Dendritic cell treated with granulocyte-macrophage colony-stimulating factor and Interleukin-4, amounts not matched to agents 40 ng/mL and 50 ng/mL, for 4 days (primary cell): ENCODE data around the gene IQSEC1.

Experiments used
- H3K27ac Mint-ChIP-seq: one replicate; pipeline ENCODE4 v1.8.0; 2022; ENCODE audit warnings: mild to moderate bottlenecking, mixed read lengths
- H3K27me3 Mint-ChIP-seq: one replicate; pipeline ENCODE4 v1.8.0; 2022; ENCODE audit warnings: mild to moderate bottlenecking, mixed read lengths
- H3K36me3 Mint-ChIP-seq: one replicate; pipeline ENCODE4 v1.8.0; 2022; ENCODE audit warnings: low read depth, mixed read lengths
- H3K4me1 Mint-ChIP-seq: one replicate; pipeline ENCODE4 v1.8.0; 2022; ENCODE audit warnings: low read depth, mixed read lengths
- H3K4me3 Mint-ChIP-seq: one replicate; pipeline ENCODE4 v1.8.0; 2022; ENCODE audit warnings: mild to moderate bottlenecking, moderate library complexity, mixed read lengths
- H3K9me3 Mint-ChIP-seq: one replicate; pipeline ENCODE4 v1.8.0; 2022; ENCODE audit warnings: mixed read lengths
- intact Hi-C: fragments of 100-400 bp; cut with micrococcal nuclease; formaldehyde crosslinking; loops from one replicate; pipeline ENCODE4 v1.15.0; 2022

IQSEC1 gene

GRCh38 chr3:12994357-12994606 lies 78.9 kb downstream of the IQSEC1 start:
- intact Hi-C loops = loop anchor here (5.0 kb wide), 1 partner anchor 37 kb away; no protein-coding TSS in a partner anchor
- H3K27ac Mint-ChIP-seq = peak overlapping the region; percentile 82

GRCh38 chr3:12993517-12994356 lies 79.5 kb downstream of the IQSEC1 start:
- intact Hi-C loops = loop anchor here (5.0 kb wide), 1 partner anchor 36 kb away; no protein-coding TSS in a partner anchor
- Mint-ChIP-seq H3K27ac (peak overlapping the region; percentile 82), H3K4me3 (peak overlapping the region; percentile 90), H3K9me3 (no peaks in the 10 kb centered on the region), H3K4me1 (peaks cover 73% of the 10 kb centered on the region), H3K27me3 (no peaks in the 10 kb centered on the region), H3K36me3 (peaks cover 65% of the 10 kb centered on the region)

More at GRCh38 chr3:12994357-12994606, 78.9 kb downstream of the IQSEC1 start:
- Mint-ChIP-seq H3K9me3 (no peaks in the 10 kb centered on the region), H3K27me3 (no peaks in the 10 kb centered on the region), H3K4me3 (peak overlapping the region; percentile 90), H3K4me1 (peaks cover 78% of the 10 kb centered on the region), H3K36me3 (peaks cover 69% of the 10 kb centered on the region)

- Mint-ChIP-seq H3K4me1 (peaks cover 64% of the 10 kb centered on the region), H3K4me3 (peak overlapping the region; percentile 65), H3K27me3 (no peaks in the 10 kb centered on the region), H3K27ac (no peak overlapping the region), H3K36me3 (peaks cover 56% of the 10 kb centered on the region), H3K9me3 (no peaks in the 10 kb centered on the region)
- intact Hi-C loops = loop anchor here (5.0 kb wide), 1 partner anchor 36 kb away; no protein-coding TSS in a partner anchor
These were observed 80.4 kb downstream of the IQSEC1 start for GRCh38 chr3:12992629-12993516.

GRCh38 chr3:12991861-12992281 lies 81.4 kb downstream of the IQSEC1 start:
- Mint-ChIP-seq H3K4me3 (no peak overlapping the region), H3K36me3 (peaks cover 61% of the 10 kb centered on the region), H3K9me3 (no peaks in the 10 kb centered on the region), H3K27me3 (no peaks in the 10 kb centered on the region), H3K27ac (no peak overlapping the region), H3K4me1 (peaks cover 66% of the 10 kb centered on the region)
- intact Hi-C loops = loop anchor here (5.0 kb wide), 1 partner anchor 35 kb away; no protein-coding TSS in a partner anchor

- H3K4me1 Mint-ChIP-seq = peaks cover 65% of the 10 kb centered on the region
- H3K27ac Mint-ChIP-seq = no peak overlapping the region
- H3K9me3 Mint-ChIP-seq = no peaks in the 10 kb centered on the region
- intact Hi-C loops = loop anchor here (5.0 kb wide), 1 partner anchor 34 kb away; no protein-coding TSS in a partner anchor
- no peaks in the 10 kb centered on the region for H3K27me3 Mint-ChIP-seq
- no peak overlapping the region for H3K4me3 Mint-ChIP-seq
- H3K36me3 Mint-ChIP-seq = peaks cover 61% of the 10 kb centered on the region
These were observed 81.8 kb downstream of the IQSEC1 start for GRCh38 chr3:12991481-12991837.

GRCh38 chr3:12990781-12991480 lies 82.3 kb downstream of the IQSEC1 start:
- intact Hi-C loops = loop anchor here (5.0 kb wide), 1 partner anchor 34 kb away; no protein-coding TSS in a partner anchor
- Mint-ChIP-seq H3K4me1 (peaks cover 67% of the 10 kb centered on the region), H3K4me3 (no peak overlapping the region), H3K27ac (no peak overlapping the region), H3K9me3 (no peaks in the 10 kb centered on the region), H3K36me3 (peaks cover 61% of the 10 kb centered on the region), H3K27me3 (no peaks in the 10 kb centered on the region)

- Mint-ChIP-seq H3K27me3 (no peaks in the 10 kb centered on the region), H3K36me3 (peaks cover 61% of the 10 kb centered on the region), H3K4me3 (no peak overlapping the region), H3K9me3 (no peaks in the 10 kb centered on the region), H3K4me1 (peaks cover 67% of the 10 kb centered on the region), H3K27ac (no peak overlapping the region)
- intact Hi-C loops = loop anchor here (5.0 kb wide), 1 partner anchor 33 kb away; no protein-coding TSS in a partner anchor
These were observed 82.9 kb downstream of the IQSEC1 start for GRCh38 chr3:12990306-12990705.

- intact Hi-C loops = loop anchor here (10.0 kb wide), 2 partner anchors 94 to 124 kb away; no protein-coding TSS in a partner anchor
- H3K4me1 Mint-ChIP-seq = peaks cover 69% of the 10 kb centered on the region
- H3K27ac Mint-ChIP-seq = no peak overlapping the region
- H3K9me3 Mint-ChIP-seq = no peaks in the 10 kb centered on the region
- H3K36me3 Mint-ChIP-seq = peaks cover 53% of the 10 kb centered on the region
- no peak overlapping the region for H3K4me3 Mint-ChIP-seq
- no peaks in the 10 kb centered on the region for H3K27me3 Mint-ChIP-seq
These were observed 84.3 kb downstream of the IQSEC1 start for GRCh38 chr3:12988728-12989454.

GRCh38 chr3:12987602-12988001 lies 85.6 kb downstream of the IQSEC1 start:
- H3K4me1 Mint-ChIP-seq = peaks cover 67% of the 10 kb centered on the region
- peaks cover 66% of the 10 kb centered on the region for H3K36me3 Mint-ChIP-seq
- H3K27me3 Mint-ChIP-seq = no peaks in the 10 kb centered on the region
- no peak overlapping the region for H3K27ac Mint-ChIP-seq
- no peaks in the 10 kb centered on the region for H3K9me3 Mint-ChIP-seq
- H3K4me3 Mint-ChIP-seq = no peak overlapping the region
- intact Hi-C loops = loop anchor here (10.0 kb wide), 2 partner anchors 93 to 123 kb away; no protein-coding TSS in a partner anchor

GRCh38 chr3:12986986-12987385 lies 86.2 kb downstream of the IQSEC1 start:
- no peak overlapping the region for H3K4me3 Mint-ChIP-seq
- H3K27ac Mint-ChIP-seq = no peak overlapping the region
- intact Hi-C loops = loop anchor here (10.0 kb wide), 2 partner anchors 92 to 122 kb away; no protein-coding TSS in a partner anchor

GRCh38 chr3:12986521-12986920 lies 86.7 kb downstream of the IQSEC1 start:
- no peak overlapping the region for H3K27ac Mint-ChIP-seq
- H3K36me3 Mint-ChIP-seq = peaks cover 63% of the 10 kb centered on the region
- H3K9me3 Mint-ChIP-seq = no peaks in the 10 kb centered on the region
- intact Hi-C loops = loop anchor here (10.0 kb wide), 2 partner anchors 92 to 122 kb away; no protein-coding TSS in a partner anchor
- no peak overlapping the region for H3K4me3 Mint-ChIP-seq
- peaks cover 56% of the 10 kb centered on the region for H3K4me1 Mint-ChIP-seq
- no peaks in the 10 kb centered on the region for H3K27me3 Mint-ChIP-seq

More at GRCh38 chr3:12986986-12987385, 86.2 kb downstream of the IQSEC1 start:
- no peaks in the 10 kb centered on the region for H3K27me3 Mint-ChIP-seq
- no peaks in the 10 kb centered on the region for H3K9me3 Mint-ChIP-seq
- H3K4me1 Mint-ChIP-seq = peaks cover 60% of the 10 kb centered on the region
- H3K36me3 Mint-ChIP-seq = peaks cover 68% of the 10 kb centered on the region

- Mint-ChIP-seq H3K27me3 (no peaks in the 10 kb centered on the region), H3K36me3 (peaks cover 60% of the 10 kb centered on the region), H3K4me3 (no peak overlapping the region), H3K4me1 (peaks cover 55% of the 10 kb centered on the region), H3K9me3 (no peaks in the 10 kb centered on the region), H3K27ac (no peak overlapping the region)
- intact Hi-C loops = loop anchor here (10.0 kb wide), 2 partner anchors 91 to 121 kb away; no protein-coding TSS in a partner anchor
These were observed 87.2 kb downstream of the IQSEC1 start for GRCh38 chr3:12986031-12986430.
